ENCODE data around the gene HCAR1. TPM values are rescaled to one million over a fixed set of nuclear protein-coding genes. Genes with fewer than 3 reads are reported as not detected.

HCAR1 gene
- total and polyA plus RNA-seq, 2 donors (not counting 1 experiment from before 2014, with no cell fraction given) = 0.06 TPM; not detected in 1

DNA sequence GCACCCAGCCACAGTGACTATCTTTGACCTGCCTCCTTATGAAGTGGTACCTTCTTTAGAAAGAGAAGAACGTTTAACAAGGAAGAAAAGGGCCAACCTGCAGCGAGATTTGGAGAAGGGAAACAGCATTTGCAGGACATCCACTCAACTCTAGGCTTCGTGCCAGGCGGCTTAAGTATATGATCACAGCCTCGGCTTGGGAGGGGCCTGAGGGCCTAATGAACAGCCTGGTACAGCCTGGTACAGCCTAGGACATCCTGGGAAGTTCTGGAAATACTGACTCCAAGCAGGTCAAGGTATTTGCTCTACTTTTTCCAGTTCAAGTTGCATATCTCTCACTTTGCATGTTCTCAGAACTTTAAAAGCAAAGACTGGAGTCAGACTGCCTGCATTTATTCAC is 43.6 kb downstream of the HCAR1 start:
- Histone ChIP-seq H3K4me3 (ENCODE audit: control extremely low read depth in 1 of 5, extremely low read depth in 1 of 5, insufficient read depth in 1 of 5, low read depth in 2 of 5, low read length in 4 of 5) (no peak overlapping the region), H3K9ac (ENCODE audit: low read length) (no peak overlapping the region), H4K20me1 (ENCODE audit: control insufficient read depth, insufficient read depth, low read length, poor library complexity, severe bottlenecking) (no peaks in the 10 kb centered on the region), H3K4me2 (replicated peaks; ENCODE audit: low read depth, low read length, poor library complexity, severe bottlenecking) (no peak overlapping the region), H3K27ac (ENCODE audit: low read length in 2 of 2) (no peak overlapping the region), H3K36me3 (replicated peaks in 1 of 2; ENCODE audit: control extremely low read depth in 1 of 2, control insufficient read depth in 1 of 2, extremely low read depth in 1 of 2, insufficient read depth in 2 of 2, low read length in 1 of 2) (no peaks in the 10 kb centered on the region), H3K79me2 (ENCODE audit: control insufficient read depth, insufficient read depth, low read length) (no peaks in the 10 kb centered on the region), H2AFZ (ENCODE audit: insufficient read depth, low read depth, low read length, poor library complexity, severe bottlenecking) (no peak overlapping the region), H3K4me1 (ENCODE audit: control insufficient read depth in 2 of 2, insufficient read depth in 2 of 2, low read length in 2 of 2) (no peaks in the 10 kb centered on the region), H3K9me3 (ENCODE audit: control extremely low read depth in 1 of 3, control insufficient read depth in 2 of 3, insufficient read depth in 1 of 3, low read length in 2 of 3) (no peaks in the 10 kb centered on the region), H3K27me3 (replicated peaks in 1 of 4; ENCODE audit: control extremely low read depth in 1 of 4, control insufficient read depth in 3 of 4, insufficient read depth in 4 of 4, low read length in 3 of 4) (no peaks in the 10 kb centered on the region)
- TF ChIP-seq, protein P1, sequence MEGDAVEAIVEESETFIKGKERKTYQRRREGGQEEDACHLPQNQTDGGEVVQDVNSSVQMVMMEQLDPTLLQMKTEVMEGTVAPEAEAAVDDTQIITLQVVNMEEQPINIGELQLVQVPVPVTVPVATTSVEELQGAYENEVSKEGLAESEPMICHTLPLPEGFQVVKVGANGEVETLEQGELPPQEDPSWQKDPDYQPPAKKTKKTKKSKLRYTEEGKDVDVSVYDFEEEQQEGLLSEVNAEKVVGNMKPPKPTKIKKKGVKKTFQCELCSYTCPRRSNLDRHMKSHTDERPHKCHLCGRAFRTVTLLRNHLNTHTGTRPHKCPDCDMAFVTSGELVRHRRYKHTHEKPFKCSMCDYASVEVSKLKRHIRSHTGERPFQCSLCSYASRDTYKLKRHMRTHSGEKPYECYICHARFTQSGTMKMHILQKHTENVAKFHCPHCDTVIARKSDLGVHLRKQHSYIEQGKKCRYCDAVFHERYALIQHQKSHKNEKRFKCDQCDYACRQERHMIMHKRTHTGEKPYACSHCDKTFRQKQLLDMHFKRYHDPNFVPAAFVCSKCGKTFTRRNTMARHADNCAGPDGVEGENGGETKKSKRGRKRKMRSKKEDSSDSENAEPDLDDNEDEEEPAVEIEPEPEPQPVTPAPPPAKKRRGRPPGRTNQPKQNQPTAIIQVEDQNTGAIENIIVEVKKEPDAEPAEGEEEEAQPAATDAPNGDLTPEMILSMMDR (IDR thresholded peaks at IDR 0.05) = no peak
- TF ChIP-seq EZH2 (IDR thresholded peaks at IDR 0.05; ENCODE audit: borderline replicate concordance, insufficient read depth, low read depth, low read length, poor library complexity, severe bottlenecking) = no peak
- Mint-ChIP-seq H3K27ac (no peak overlapping the region), H3K9me3 (ENCODE audit: insufficient read depth) (no peaks in the 10 kb centered on the region), H3K27me3 (no peaks in the 10 kb centered on the region), H3K4me3 (no peak overlapping the region), H3K4me1 (peaks cover 3% of the 10 kb centered on the region)
- POLR2A ChIA-PET = no interaction called here
- intact Hi-C loops (cut with micrococcal nuclease) = no loop called here
- CTCF ChIA-PET = no interaction called here
- 67% methylated on average over 5 of the region's 5 CpGs for WGBS (ENCODE audit: insufficient coverage)
- DNase-seq (no peak), ATAC-seq (ENCODE audit: low read depth) (no peak)

DNA sequence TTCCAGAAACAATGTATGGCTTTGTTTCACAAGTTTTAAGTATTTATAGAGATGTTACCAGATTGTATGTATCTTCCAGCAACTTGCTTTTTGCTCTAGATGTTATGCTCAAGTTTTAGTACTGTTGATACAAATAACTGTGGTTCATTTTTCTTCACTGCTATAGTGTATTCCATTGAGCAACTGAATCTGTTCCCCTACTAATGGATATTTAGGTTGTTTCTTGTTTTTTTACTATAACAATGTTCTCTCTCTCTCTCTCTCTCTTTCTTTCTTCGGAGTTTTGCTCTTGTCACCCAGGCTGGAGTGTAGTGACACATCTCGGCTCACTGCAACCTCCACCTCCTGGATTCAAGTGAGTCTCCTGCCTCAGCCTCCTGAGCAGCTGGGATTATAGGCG is 44.1 kb downstream of the HCAR1 start:
- no peaks in the 10 kb centered on the region for H3K9me3 ChIP-seq (ENCODE audit: control extremely low read depth in 1 of 3, control insufficient read depth in 2 of 3, insufficient read depth in 1 of 3, low read length in 2 of 3)
- H3K4me3 Mint-ChIP-seq = no peak overlapping the region
- no peaks in the 10 kb centered on the region for H3K27me3 Mint-ChIP-seq
- no peaks in the 10 kb centered on the region for H4K20me1 ChIP-seq (ENCODE audit: control insufficient read depth, insufficient read depth, low read length, poor library complexity, severe bottlenecking)
- no peaks in the 10 kb centered on the region for H3K9me3 Mint-ChIP-seq (ENCODE audit: insufficient read depth)
- TF ChIP-seq, protein P1 (IDR thresholded peaks at IDR 0.05) = no peak
- TF ChIP-seq EZH2 (IDR thresholded peaks at IDR 0.05; ENCODE audit: borderline replicate concordance, insufficient read depth, low read depth, low read length, poor library complexity, severe bottlenecking) = no peak
- DNase-seq = no peak
- H2AFZ ChIP-seq (ENCODE audit: insufficient read depth, low read depth, low read length, poor library complexity, severe bottlenecking) = no peak overlapping the region
- H3K79me2 ChIP-seq (ENCODE audit: control insufficient read depth, insufficient read depth, low read length) = no peaks in the 10 kb centered on the region
- peaks cover 1% of the 10 kb centered on the region for H3K4me1 Mint-ChIP-seq
- H3K27me3 ChIP-seq (replicated peaks in 1 of 4; ENCODE audit: control extremely low read depth in 1 of 4, control insufficient read depth in 3 of 4, insufficient read depth in 4 of 4, low read length in 3 of 4) = no peaks in the 10 kb centered on the region
- ChIA-PET CTCF (no interaction called here), POLR2A (no interaction called here)
- no peak overlapping the region for H3K4me3 ChIP-seq (ENCODE audit: control extremely low read depth in 1 of 5, extremely low read depth in 1 of 5, insufficient read depth in 1 of 5, low read depth in 2 of 5, low read length in 4 of 5)
- no peak for ATAC-seq (ENCODE audit: low read depth)
- no peak overlapping the region for H3K4me2 ChIP-seq (replicated peaks; ENCODE audit: low read depth, low read length, poor library complexity, severe bottlenecking)
- no peak overlapping the region for H3K27ac ChIP-seq (ENCODE audit: low read length in 2 of 2)
- H3K36me3 ChIP-seq (replicated peaks in 1 of 2; ENCODE audit: control extremely low read depth in 1 of 2, control insufficient read depth in 1 of 2, extremely low read depth in 1 of 2, insufficient read depth in 2 of 2, low read length in 1 of 2) = no peaks in the 10 kb centered on the region
- intact Hi-C loops (cut with micrococcal nuclease) = no loop called here
- no peak overlapping the region for H3K27ac Mint-ChIP-seq
- no peak overlapping the region for H3K9ac ChIP-seq (ENCODE audit: low read length)
- 100% methylated on average over 1 of the region's 3 CpGs for WGBS (ENCODE audit: insufficient coverage)
- H3K4me1 ChIP-seq (ENCODE audit: control insufficient read depth in 2 of 2, insufficient read depth in 2 of 2, low read length in 2 of 2) = no peaks in the 10 kb centered on the region

Measured in B cell (primary cell).